D721Med (cell line): ENCODE measurements around the gene PHAX.
"Not testable (repeated sequence)": the region's sequence is repeated elsewhere in the genome, so short reads cannot be mapped to it uniquely, and the experiment has no call there.

Experiments
- DNase-seq: peaks from one replicate; pipeline ENCODE4 v3.0.0; 2011; ENCODE audit warnings: low spot score; ENCODE audit not compliant: insufficient read length
- FAIRE-seq: peaks from 2 replicates; lab custom pipeline; 2011; peaks lifted over from hg19 to GRCh38; lab: Jason Lieb, UNC
- CTCF ChIP-seq: IDR thresholded peaks from 2 replicates; pipeline ENCODE4 v1.5.1; 2012; ENCODE audit warnings: mild to moderate bottlenecking, control low read depth; ENCODE audit not compliant: insufficient read depth; ENCODE audit errors: missing control alignments

Gene PHAX

GRCh38 chr5:126645132-126645531 lies 44.4 kb downstream of the PHAX start:
- FAIRE-seq (no peak), DNase-seq (no peak)
- TF ChIP-seq CTCF, result no peak

- FAIRE-seq (no peak), DNase-seq (no peak)
- TF ChIP-seq CTCF, result no peak
These were observed 46.3 kb downstream of the PHAX start for GRCh38 chr5:126647071-126647470.

GRCh38 chr5:126648471-126648870 lies 47.7 kb downstream of the PHAX start:
- no peak for TF ChIP-seq CTCF
- FAIRE-seq, result no peak
- DNase-seq, result no peak

- not testable (repeated sequence) for DNase-seq, FAIRE-seq
These were observed 48.3 kb downstream of the PHAX start for GRCh38 chr5:126649057-126649456.

- not testable (repeated sequence) for FAIRE-seq, DNase-seq
These were observed 49.0 kb downstream of the PHAX start for GRCh38 chr5:126649709-126650108.

- TF ChIP-seq CTCF, result no peak
- no peak for FAIRE-seq
These were observed 49.7 kb downstream of the PHAX start for GRCh38 chr5:126650463-126650862.

GRCh38 chr5:126651013-126651577 lies 50.3 kb downstream of the PHAX start:
- TF ChIP-seq CTCF, result no peak
- DNase-seq (no peak), FAIRE-seq (no peak)

More at GRCh38 chr5:126650463-126650862, 49.7 kb downstream of the PHAX start:
- no peak for DNase-seq

- peak; percentile 98 for TF ChIP-seq CTCF
- FAIRE-seq, result peak; percentile 79
- no peak for DNase-seq
These were observed 55.8 kb downstream of the PHAX start for GRCh38 chr5:126656401-126657007.
